B cell (primary cell): ENCODE results near the gene GABRB2. TPM values are rescaled to one million over a fixed set of nuclear protein-coding genes. Genes with fewer than 3 reads are reported as not detected.

Source experiments
- ATAC-seq: fragments of 200-7000 bp; cut with Tn5 transposase; one replicate; pipeline ENCODE4 v1.10.0; 2021; ENCODE audit warnings: low read depth, mild to moderate bottlenecking, moderate number of reproducible peaks, moderate library complexity
- CTCF ChIA-PET: fragments of 350-600 bp; sonication (Branson Sonifier 250); formaldehyde crosslinking; loops from one replicate; lab custom pipeline; 2021; ENCODE audit warnings: antibody characterized with exemption, inconsistent platforms; lab: Charles Lee
- POLR2A ChIA-PET: fragments of 350-600 bp; sonication (Branson Sonifier 250); formaldehyde crosslinking; loops from one replicate; lab custom pipeline; 2021; ENCODE audit warnings: antibody characterized with exemption; lab: Charles Lee
- DNase-seq: peaks from one replicate; pipeline ENCODE4 v3.0.0; 2013
- H2AFZ ChIP-seq: 2 replicates; pipeline ENCODE4 v1.6.1; 2012; ENCODE audit warnings: mild to moderate bottlenecking, low read depth, low read length; ENCODE audit not compliant: insufficient read depth, poor library complexity, severe bottlenecking
- H3K27ac ChIP-seq, 2 donors: 1 replicate in 1 of 2; 2 replicates in 1 of 2; pipeline ENCODE4 v1.5.1; 2012 to 2013; ENCODE audit warnings: low read length in 2 of 2, mild to moderate bottlenecking in 2 of 2, moderate library complexity in 1 of 2
- H3K27me3 ChIP-seq, 4 experiments: fragments of 200-600 bp in 1 of 4; sonication (generic) in 1 of 4; replicated peaks in 1 of 4; 1 replicate in 2 of 4; 2 replicates in 2 of 4; pipeline versions ENCODE4 v1.6.1 to v1.7.0; 2013 to 2016; ENCODE audit warnings: low read length in 3 of 4, mild to moderate bottlenecking in 2 of 4, mixed read lengths in 1 of 4, moderate library complexity in 1 of 4; ENCODE audit not compliant: insufficient read depth in 4 of 4, control insufficient read depth in 3 of 4; ENCODE audit errors: control extremely low read depth in 1 of 4
- H3K36me3 ChIP-seq, 2 experiments: replicated peaks in 1 of 2; 1 replicate in 1 of 2; 2 replicates in 1 of 2; pipeline versions ENCODE4 v1.6.1 to v1.7.1; 2013; ENCODE audit warnings: low read length in 1 of 2; ENCODE audit not compliant: insufficient read depth in 2 of 2, control insufficient read depth in 1 of 2; ENCODE audit errors: control extremely low read depth in 1 of 2, extremely low read depth in 1 of 2
- H3K4me1 ChIP-seq, 2 donors: fragments of 200-600 bp in 1 of 2; sonication (generic) in 1 of 2; 1 replicate in 1 of 2; 2 replicates in 1 of 2; pipeline versions ENCODE4 v1.5.1 to v1.6.1; 2013 to 2017; ENCODE audit warnings: low read length in 2 of 2; ENCODE audit not compliant: control insufficient read depth in 2 of 2, insufficient read depth in 2 of 2
- H3K4me2 ChIP-seq: replicated peaks from 2 replicates; pipeline ENCODE3; 2012; ENCODE audit warnings: mild to moderate bottlenecking, low read depth, low read length; ENCODE audit not compliant: poor library complexity, severe bottlenecking
- H3K4me3 ChIP-seq, 5 experiments: fragments of 200-600 bp in 1 of 5; sonication (generic) in 1 of 5; 1 replicate in 3 of 5; 2 replicates in 2 of 5; pipeline versions ENCODE4 v1.5.1 to v1.7.0; 2011 to 2016; ENCODE audit warnings: low read length in 4 of 5, mild to moderate bottlenecking in 4 of 5, low read depth in 2 of 5, control low read depth in 1 of 5, moderate library complexity in 1 of 5; ENCODE audit not compliant: insufficient read depth in 1 of 5; ENCODE audit errors: control extremely low read depth in 1 of 5, extremely low read depth in 1 of 5
- H3K79me2 ChIP-seq: fragments of 200-600 bp; sonication (generic); one replicate; pipeline ENCODE4 v1.6.0; 2016; ENCODE audit warnings: low read length; ENCODE audit not compliant: control insufficient read depth, insufficient read depth
- H3K9ac ChIP-seq: fragments of 200-600 bp; sonication (generic); 2 replicates; pipeline ENCODE4 v1.6.1; 2017; ENCODE audit warnings: mild to moderate bottlenecking, low read length, moderate library complexity
- H3K9me3 ChIP-seq, 3 donors: one replicate each; pipeline versions ENCODE4 v1.6.1 to v1.7.1; 2013; ENCODE audit warnings: low read length in 2 of 3; ENCODE audit not compliant: control insufficient read depth in 2 of 3, insufficient read depth in 1 of 3; ENCODE audit errors: control extremely low read depth in 1 of 3
- H4K20me1 ChIP-seq: 2 replicates; pipeline ENCODE4 v1.6.0; 2012; ENCODE audit warnings: mild to moderate bottlenecking, low read length; ENCODE audit not compliant: insufficient read depth, control insufficient read depth, poor library complexity, severe bottlenecking
- H3K27ac Mint-ChIP-seq: one replicate; pipeline ENCODE4 v1.8.0; 2021; ENCODE audit warnings: mixed read lengths
- H3K27me3 Mint-ChIP-seq: one replicate; pipeline ENCODE4 v1.8.0; 2021; ENCODE audit warnings: mixed read lengths
- H3K4me1 Mint-ChIP-seq: one replicate; pipeline ENCODE4 v1.8.0; 2021; ENCODE audit warnings: mixed read lengths
- H3K4me3 Mint-ChIP-seq: one replicate; pipeline ENCODE4 v1.8.0; 2021; ENCODE audit warnings: mixed read lengths
- H3K9me3 Mint-ChIP-seq: one replicate; pipeline ENCODE4 v1.8.0; 2022; ENCODE audit warnings: mixed read lengths; ENCODE audit not compliant: insufficient read depth
- CTCF ChIP-seq: fragments of 200-600 bp; IDR thresholded peaks from one replicate; pipeline ENCODE4 v1.8.0; 2022; ENCODE audit warnings: antibody characterized with exemption, mild to moderate bottlenecking
- EZH2 ChIP-seq: IDR thresholded peaks from 2 replicates; pipeline ENCODE4 v1.6.1; 2012; ENCODE audit warnings: borderline replicate concordance, low read depth, mild to moderate bottlenecking, moderate library complexity, low read length; ENCODE audit not compliant: insufficient read depth, poor library complexity, severe bottlenecking
- WGBS: methylation state at CpG from one replicate; pipeline ENCODE4 v1.1.5; 2013; ENCODE audit warnings: missing lambda C conversion rate; ENCODE audit not compliant: insufficient coverage; 5-methylcytosine and 5-hydroxymethylcytosine counted together
- intact Hi-C: fragments of 100-400 bp; cut with micrococcal nuclease; formaldehyde crosslinking; loops from one replicate; pipeline ENCODE4 v1.10.0; 2022
- polyA plus RNA-seq: library from polyadenylated mRNA; depleted of rRNA; stranded (reverse); fragments of >200 nt; gene quantifications from 2 replicates; pipeline ENCODE4 v1.2.3, GENCODE V29; 2012
- total RNA-seq, 2 donors: library from RNA; stranded (reverse); fragments of 120-200 nt in 1 of 2; gene quantifications; 1 replicate in 1 of 2; 2 replicates in 1 of 2; pipeline versions ENCODE4 v1.2.3 to v1.2.4, GENCODE V29; 2013 to 2022

The GABRB2 gene
- total and polyA plus RNA-seq, 2 donors (not counting 1 experiment from before 2014, with no cell fraction given): 0.15 to 0.16 TPM

GRCh38 chr5:161530700-161531099 is 15.8 kb downstream of the GABRB2 start:
- Histone ChIP-seq H3K4me2 (no peak overlapping the region), H3K4me1 (no peaks in the 10 kb centered on the region), H3K9me3 (no peaks in the 10 kb centered on the region), H2AFZ (no peak overlapping the region), H4K20me1 (no peaks in the 10 kb centered on the region), H3K9ac (no peak overlapping the region), H3K79me2 (no peaks in the 10 kb centered on the region), H3K4me3 (no peak overlapping the region), H3K27ac (no peak overlapping the region), H3K36me3 (no peaks in the 10 kb centered on the region), H3K27me3 (no peaks in the 10 kb centered on the region)
- CTCF ChIA-PET: no interaction called here
- Mint-ChIP-seq H3K9me3 (no peaks in the 10 kb centered on the region), H3K27ac (no peak overlapping the region), H3K4me1 (no peaks in the 10 kb centered on the region), H3K4me3 (no peak overlapping the region), H3K27me3 (no peaks in the 10 kb centered on the region)
- POLR2A ChIA-PET: no interaction called here
- 80% methylated on average over 1 of the region's 2 CpGs for WGBS
- intact Hi-C loops: no loop called here
- TF ChIP-seq CTCF (no peak), EZH2 (no peak)
- ATAC-seq (no peak), DNase-seq (no peak)

- Histone ChIP-seq H3K27me3 (no peaks in the 10 kb centered on the region), H3K79me2 (no peaks in the 10 kb centered on the region), H3K9ac (no peak overlapping the region), H3K9me3 (no peaks in the 10 kb centered on the region), H3K4me3 (no peak overlapping the region), H2AFZ (no peak overlapping the region), H3K4me1 (no peaks in the 10 kb centered on the region), H3K36me3 (no peaks in the 10 kb centered on the region), H3K4me2 (no peak overlapping the region), H3K27ac (no peak overlapping the region), H4K20me1 (no peaks in the 10 kb centered on the region)
- Mint-ChIP-seq H3K4me1 (no peaks in the 10 kb centered on the region), H3K27ac (no peak overlapping the region), H3K4me3 (no peak overlapping the region), H3K9me3 (peaks cover 2% of the 10 kb centered on the region), H3K27me3 (no peaks in the 10 kb centered on the region)
- ATAC-seq: no peak
- TF ChIP-seq EZH2 (no peak), CTCF (no peak)
- no CpG with 5 or more reads among the region's 1 CpG for WGBS
- CTCF ChIA-PET: no interaction called here
- DNase-seq: no peak
- intact Hi-C loops: no loop called here
- POLR2A ChIA-PET: no interaction called here
Observed at GRCh38 chr5:161513942-161514341, 32.6 kb downstream of the GABRB2 start.
